GM12878 (cell line): Measurements from ENCODE around the gene DNTTIP2. TPM values are rescaled to one million over a fixed set of nuclear protein-coding genes. Genes with fewer than 3 reads are reported as not detected.

Experiments
- ATAC-seq: fragments of 200-7000 bp; cut with Tn5 transposase; 3 replicates; pipeline ENCODE4 v1.9.1; 2020; ENCODE audit warnings: mild to moderate bottlenecking, moderate library complexity
- BruUV-seq: library from RNA; stranded (reverse); fragments of 400-500 nt; replicated peaks from 2 replicates; lab custom pipeline; 2021; lab: Mats Ljungman, UMichigan
- CTCF ChIA-PET: fragments of 300-600 bp; sonication (Branson Sonifier 250); formaldehyde crosslinking; extraction: SDS; loops from one replicate; lab custom pipeline; 2021; ENCODE audit warnings: inconsistent platforms; lab: Yijun Ruan, JAX
- POLR2A ChIA-PET: fragments of 350-600 bp; formaldehyde crosslinking; extraction: SDS; loops from one replicate; lab custom pipeline; 2021; ENCODE audit warnings: inconsistent platforms; lab: Charles Lee
- RAD21 ChIA-PET: fragments of 300-600 bp; sonication (Branson Sonifier 250); formaldehyde crosslinking; loops from one replicate; lab custom pipeline; 2023; ENCODE audit warnings: antibody characterized with exemption; ENCODE audit not compliant: unreplicated experiment; lab: Charles Lee
- SMC1A ChIA-PET: fragments of 300-600 bp; sonication (Branson Sonifier 250); formaldehyde crosslinking; loops from one replicate; lab custom pipeline; 2023; ENCODE audit not compliant: unreplicated experiment, uncharacterized antibody; lab: Charles Lee
- DNase-seq: peaks from one replicate; pipeline ENCODE4 v3.0.0-alpha.2; 2011; ENCODE audit warnings: low read depth, low spot score
- FAIRE-seq: peaks from 3 replicates; lab custom pipeline; 2011; peaks lifted over from hg19 to GRCh38; lab: Jason Lieb, UNC
- H2AFZ ChIP-seq: 2 replicates; pipeline ENCODE4 v1.6.0; 2011; ENCODE audit warnings: low read depth, low read length, control low read depth; ENCODE audit not compliant: control insufficient read depth
- H3K27ac ChIP-seq: 2 replicates; pipeline ENCODE4 v1.5.1; 2011; ENCODE audit warnings: control low read depth; ENCODE audit not compliant: control insufficient read depth, insufficient read depth
- H3K27me3 ChIP-seq, 2 experiments: replicated peaks in 1 of 2; 2 replicates each; pipeline versions ENCODE4 v1.6.0 to v1.6.1; 2011; ENCODE audit warnings: low read length in 1 of 2; ENCODE audit not compliant: control insufficient read depth in 2 of 2, insufficient read depth in 2 of 2
- H3K36me3 ChIP-seq, 2 experiments: 2 replicates each; pipeline ENCODE4 v1.5.1; 2011; ENCODE audit warnings: low read length in 1 of 2; ENCODE audit not compliant: control insufficient read depth in 2 of 2, insufficient read depth in 2 of 2
- H3K4me1 ChIP-seq: 2 replicates; pipeline ENCODE4 v1.6.1; 2011; ENCODE audit warnings: mild to moderate bottlenecking, low read length, moderate library complexity, mixed read lengths; ENCODE audit not compliant: control insufficient read depth, insufficient read depth
- H3K4me2 ChIP-seq: 2 replicates; pipeline ENCODE4 v1.6.0; 2011; ENCODE audit warnings: control low read depth; ENCODE audit not compliant: control insufficient read depth, insufficient read depth
- H3K4me3 ChIP-seq: fragments of 200-600 bp; sonication (generic); 2 replicates; pipeline ENCODE4 v1.5.1; 2016
- H3K79me2 ChIP-seq: 2 replicates; pipeline ENCODE4 v1.6.0; 2011; ENCODE audit warnings: low read length; ENCODE audit not compliant: control insufficient read depth, insufficient read depth
- H3K9ac ChIP-seq: 2 replicates; pipeline ENCODE4 v1.8.0; 2011; ENCODE audit warnings: low read length, control low read depth, mixed read lengths; ENCODE audit not compliant: control insufficient read depth, insufficient read depth
- H3K9me3 ChIP-seq: replicated peaks from 3 replicates; pipeline ENCODE4 v1.5.1; 2011; ENCODE audit warnings: mild to moderate bottlenecking, low read length; ENCODE audit not compliant: control insufficient read depth, insufficient read depth
- H4K20me1 ChIP-seq: 2 replicates; pipeline ENCODE4 v1.6.0; 2011; ENCODE audit not compliant: control insufficient read depth, insufficient read depth
- BCLAF1 ChIP-seq: fragments of 450-650 bp; IDR thresholded peaks from 2 replicates; pipeline ENCODE4 v1.6.1; 2017; ENCODE audit warnings: antibody characterized with exemption, mild to moderate bottlenecking, moderate library complexity
- CREB1 ChIP-seq: IDR thresholded peaks from 2 replicates; pipeline ENCODE4 v1.6.1; 2012; ENCODE audit warnings: low read depth, mild to moderate bottlenecking, inconsistent platforms
- EP300 ChIP-seq, 2 experiments: fragments of 150-350 bp in 1 of 2; IDR thresholded peaks; 2 replicates each; pipeline ENCODE4 v1.6.1; 2011 to 2012; ENCODE audit warnings: low read depth in 2 of 2, low read length in 2 of 2, borderline replicate concordance in 1 of 2, improper control_type of control experiment in 1 of 2, inconsistent platforms in 1 of 2; ENCODE audit not compliant: control insufficient read depth in 1 of 2
- IKZF1 ChIP-seq: fragments of 450-650 bp; conservative IDR thresholded peaks from 2 replicates; pipeline ENCODE4 v1.6.1; 2017; ENCODE audit warnings: antibody characterized with exemption, mild to moderate bottlenecking
- IRF3 ChIP-seq: fragments of 450-650 bp; IDR thresholded peaks from 2 replicates; pipeline ENCODE4 v1.6.1; 2014; ENCODE audit warnings: mild to moderate bottlenecking
- JUND ChIP-seq: IDR thresholded peaks from 2 replicates; pipeline ENCODE4 v1.6.1; 2012; ENCODE audit warnings: low read depth, mild to moderate bottlenecking, low read length, improper control_type of control experiment, moderate library complexity
- NFYB ChIP-seq: IDR thresholded peaks from 2 replicates; pipeline ENCODE4 v1.6.1; 2011; ENCODE audit warnings: low read depth, mild to moderate bottlenecking, low read length, improper control_type of control experiment, moderate library complexity; ENCODE audit not compliant: insufficient read depth
- PAX8 ChIP-seq: fragments of 450-650 bp; IDR thresholded peaks from 2 replicates; pipeline ENCODE4 v1.6.1; 2017; ENCODE audit warnings: mild to moderate bottlenecking, moderate library complexity
- POLR2AphosphoS2 ChIP-seq: IDR thresholded peaks from 2 replicates; pipeline ENCODE4 v1.6.1; 2011; ENCODE audit warnings: low read depth, mild to moderate bottlenecking, low read length, improper control_type of control experiment, moderate library complexity
- RBBP5 ChIP-seq: fragments of 200-600 bp; sonication (generic); conservative IDR thresholded peaks from 2 replicates; pipeline ENCODE4 v1.6.1; 2016
- RUNX3 ChIP-seq: IDR thresholded peaks from 2 replicates; pipeline ENCODE4 v1.6.1; 2012; ENCODE audit warnings: low read length, inconsistent platforms
- SUPT20H ChIP-seq: IDR thresholded peaks from 2 replicates; pipeline ENCODE4 v1.6.1; 2011; ENCODE audit warnings: low read depth, mild to moderate bottlenecking, low read length, moderate library complexity, borderline replicate concordance; ENCODE audit not compliant: control insufficient read depth
- SUZ12 ChIP-seq: fragments of 200-600 bp; sonication (generic); IDR thresholded peaks from one replicate; pipeline ENCODE4 v1.6.1; 2018; ENCODE audit warnings: antibody characterized with exemption, mild to moderate bottlenecking; ENCODE audit not compliant: unreplicated experiment
- USF2 ChIP-seq: IDR thresholded peaks from 2 replicates; pipeline ENCODE4 v1.6.1; 2011; ENCODE audit warnings: low read depth, low read length, improper control_type of control experiment, borderline replicate concordance
- ZNF622 ChIP-seq: fragments of 450-650 bp; IDR thresholded peaks from 2 replicates; pipeline ENCODE4 v1.6.1; 2017; ENCODE audit warnings: mild to moderate bottlenecking, inconsistent platforms
- WGBS: methylation state at CpG from one replicate; pipeline ENCODE4 v1.1.6; 2016; ENCODE audit warnings: low lambda C conversion rate; ENCODE audit not compliant: insufficient replicate concordance, insufficient coverage; ENCODE audit errors: missing lambda C conversion rate; 5-methylcytosine and 5-hydroxymethylcytosine counted together
- in situ Hi-C: fragments of 300-500 bp; cut with MboI; formaldehyde crosslinking; loops from 9 replicates; pipeline ENCODE4 v1.14.3; 2018; ENCODE audit warnings: mixed read lengths
- intact Hi-C: fragments of 100-400 bp; cut with micrococcal nuclease; formaldehyde crosslinking; loops from one replicate; pipeline ENCODE4 v1.14.2; 2022; ENCODE audit not compliant: unreplicated experiment
- polyA plus RNA-seq, 11 experiments: library from polyadenylated mRNA; depleted of rRNA in 4 of 11; unstranded in 6 of 11; stranded (reverse) in 5 of 11; fragments of >200 nt; fragmentation: Nextera tagmentation in 4 of 11; fragmentation: Illumina TruSeq in 1 of 11; extraction: Ambion mirVana in 4 of 11; extraction: Trizol in 1 of 11; gene quantifications; 1 replicate in 1 of 11; 2 replicates in 10 of 11; pipeline versions ENCODE4 v1.2.1 to v1.2.3, GENCODE V29; 2011 to 2016; ENCODE audit warnings: inconsistent platforms in 2 of 11, missing spikeins in 2 of 11, low read depth in 1 of 11
- total RNA-seq, 4 experiments: library from RNA; depleted of rRNA in 3 of 4; stranded (reverse); fragments of >200 nt in 3 of 4; fragmentation: Illumina TruSeq in 1 of 4; extraction: Trizol in 1 of 4; gene quantifications; 2 replicates each; pipeline versions ENCODE4 v1.2.1 to v1.2.3, GENCODE V29; 2013 to 2021
- TF ChIP-seq, protein P1 (sequence below): fragments of 450-650 bp; formaldehyde crosslinking; IDR thresholded peaks from 2 replicates; pipeline ENCODE4 v1.4.0; 2020; ENCODE audit warnings: mild to moderate bottlenecking, moderate library complexity

The DNTTIP2 gene
- total and polyA plus RNA-seq, 10 of the 15 experiments (the other 5 are each of a cell fraction or from before 2014, with no cell fraction given) = 34.3 to 99.2 (median 74.9) TPM

DNA sequence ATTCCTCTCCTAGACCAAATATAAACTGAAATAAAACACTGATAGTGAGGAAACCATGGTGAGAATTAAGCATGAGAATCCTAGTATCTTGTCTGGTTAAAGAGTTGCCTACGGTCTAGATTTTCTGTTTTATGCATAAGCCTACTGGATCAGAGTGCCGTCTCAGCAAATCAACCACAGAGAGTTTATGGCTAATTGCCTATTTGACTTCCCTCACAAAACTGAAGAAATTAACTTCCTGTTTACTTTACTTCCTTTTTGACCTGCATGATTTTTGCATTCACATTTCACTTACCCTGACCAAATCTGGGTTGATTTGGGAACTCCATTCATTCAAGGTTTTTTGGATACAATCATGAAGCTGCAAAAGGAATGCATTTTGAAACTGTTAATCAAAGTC, 25.2 kb upstream of the DNTTIP2 start:
- peaks cover 37% of the 10 kb centered on the region for H3K79me2 ChIP-seq
- no peaks in the 10 kb centered on the region for H3K27me3 ChIP-seq
- no peak overlapping the region for H3K27ac ChIP-seq
- peak; percentile 17 for ATAC-seq
- in situ Hi-C loops = no loop called here
- H3K4me2 ChIP-seq = peak overlapping the region; percentile 57
- SMC1A ChIA-PET = interaction anchor here (0.6 to 1.5 kb wide), 3 partner anchors 9 to 480 kb away, joined by 3 to 5 read pairs (median 3); partner anchors contain the start of gene DNTTIP2
- no peak overlapping the region for H3K9ac ChIP-seq
- BruUV-seq = no TSS peak
- WGBS = 0% methylated on average over 2 of the region's 2 CpGs
- RAD21 ChIA-PET = interaction anchor here (0.8 to 1.0 kb wide), 2 partner anchors 53 to 58 kb away, joined by 3 to 4 read pairs; no protein-coding TSS in a partner anchor
- H3K4me1 ChIP-seq = no peaks in the 10 kb centered on the region; the same call in 1 of the 2 replicates
- no peak for DNase-seq
- CTCF ChIA-PET = interaction anchor here (0.7 to 0.8 kb wide), 2 partner anchors 32 to 275 kb away, joined by 3 read pairs; no protein-coding TSS in a partner anchor
- H3K4me3 ChIP-seq = no peak overlapping the region
- intact Hi-C loops = no loop called here
- no peak for FAIRE-seq
- peaks cover 0 to 4% of the 10 kb centered on the region in 2 experiments; a peak in 1 of 4 replicates for H3K36me3 ChIP-seq
- POLR2A ChIA-PET = interaction anchor here (0.8 to 1.0 kb wide), 2 partner anchors 23 to 25 kb away, joined by 3 read pairs; no protein-coding TSS in a partner anchor
- peak overlapping the region; percentile 80 for H2AFZ ChIP-seq
- H3K9me3 ChIP-seq = no peaks in the 10 kb centered on the region
- H4K20me1 ChIP-seq = no peaks in the 10 kb centered on the region
- TF ChIP-seq JUND (no peak), POLR2AphosphoS2 (no peak), RUNX3 (no peak), SUPT20H (no peak), PAX8 (no peak), USF2 (no peak), SUZ12 (no peak), IKZF1 (no peak), ZNF622 (no peak), BCLAF1 (no peak), NFYB (no peak), RBBP5 (no peak), IRF3 (no peak), CREB1 (no peak), EP300 (IDR thresholded peaks at IDR 0.05; ENCODE audit: borderline replicate concordance in 1 of 2, control insufficient read depth in 1 of 2, low read depth in 2 of 2, low read length in 2 of 2) (no peak)
- TF ChIP-seq, protein P1, sequence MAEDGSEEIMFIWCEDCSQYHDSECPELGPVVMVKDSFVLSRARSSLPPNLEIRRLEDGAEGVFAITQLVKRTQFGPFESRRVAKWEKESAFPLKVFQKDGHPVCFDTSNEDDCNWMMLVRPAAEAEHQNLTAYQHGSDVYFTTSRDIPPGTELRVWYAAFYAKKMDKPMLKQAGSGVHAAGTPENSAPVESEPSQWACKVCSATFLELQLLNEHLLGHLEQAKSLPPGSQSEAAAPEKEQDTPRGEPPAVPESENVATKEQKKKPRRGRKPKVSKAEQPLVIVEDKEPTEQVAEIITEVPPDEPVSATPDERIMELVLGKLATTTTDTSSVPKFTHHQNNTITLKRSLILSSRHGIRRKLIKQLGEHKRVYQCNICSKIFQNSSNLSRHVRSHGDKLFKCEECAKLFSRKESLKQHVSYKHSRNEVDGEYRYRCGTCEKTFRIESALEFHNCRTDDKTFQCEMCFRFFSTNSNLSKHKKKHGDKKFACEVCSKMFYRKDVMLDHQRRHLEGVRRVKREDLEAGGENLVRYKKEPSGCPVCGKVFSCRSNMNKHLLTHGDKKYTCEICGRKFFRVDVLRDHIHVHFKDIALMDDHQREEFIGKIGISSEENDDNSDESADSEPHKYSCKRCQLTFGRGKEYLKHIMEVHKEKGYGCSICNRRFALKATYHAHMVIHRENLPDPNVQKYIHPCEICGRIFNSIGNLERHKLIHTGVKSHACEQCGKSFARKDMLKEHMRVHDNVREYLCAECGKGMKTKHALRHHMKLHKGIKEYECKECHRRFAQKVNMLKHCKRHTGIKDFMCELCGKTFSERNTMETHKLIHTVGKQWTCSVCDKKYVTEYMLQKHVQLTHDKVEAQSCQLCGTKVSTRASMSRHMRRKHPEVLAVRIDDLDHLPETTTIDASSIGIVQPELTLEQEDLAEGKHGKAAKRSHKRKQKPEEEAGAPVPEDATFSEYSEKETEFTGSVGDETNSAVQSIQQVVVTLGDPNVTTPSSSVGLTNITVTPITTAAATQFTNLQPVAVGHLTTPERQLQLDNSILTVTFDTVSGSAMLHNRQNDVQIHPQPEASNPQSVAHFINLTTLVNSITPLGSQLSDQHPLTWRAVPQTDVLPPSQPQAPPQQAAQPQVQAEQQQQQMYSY (CRISPR knock-in tag) = no peak
